BE2C (cell line): ENCODE measurements around the gene SPTLC2. TPM values are rescaled to one million over a fixed set of nuclear protein-coding genes. Genes with fewer than 3 reads are reported as not detected.
A peak's percentile ranks its signal among the peaks of the same experiment; 100 is the strongest.
"Not testable (repeated sequence)": the region's sequence is repeated elsewhere in the genome, so short reads cannot be mapped to it uniquely, and the experiment has no call there.

Source experiments
- DNase-seq: peaks from one replicate; pipeline ENCODE4 v3.0.0-alpha.2; 2020
- H3K27me3 ChIP-seq: fragments of 250-450 bp; sonication (Bioruptor Pico); 2 replicates; pipeline ENCODE4 v1.5.1; 2020; ENCODE audit warnings: mild to moderate bottlenecking
- H3K36me3 ChIP-seq: fragments of 250-450 bp; sonication (Bioruptor Pico); 2 replicates; pipeline ENCODE4 v1.5.1; 2020; ENCODE audit warnings: mild to moderate bottlenecking
- H3K4me1 ChIP-seq: fragments of 250-450 bp; sonication (Bioruptor Pico); 2 replicates; pipeline ENCODE4 v1.5.1; 2020
- H3K4me3 ChIP-seq: 2 replicates; pipeline ENCODE4 v1.5.1; 2011; ENCODE audit warnings: low read depth, low read length
- H3K9me3 ChIP-seq: fragments of 250-450 bp; sonication (Bioruptor Pico); 2 replicates; pipeline ENCODE4 v1.5.1; 2020
- polyA plus RNA-seq: library from polyadenylated mRNA; unstranded; fragments of >200 nt; gene quantifications from one replicate; pipeline ENCODE4 v1.2.1, GENCODE V29; 2012; ENCODE audit warnings: low read depth, missing spikeins; ENCODE audit not compliant: insufficient read length, insufficient read depth
- TF ChIP-seq, protein P1 (sequence below): IDR thresholded peaks from 2 replicates; pipeline ENCODE4 v1.5.1; 2012; ENCODE audit warnings: mild to moderate bottlenecking, low read depth, low read length

SPTLC2 gene, protein sequence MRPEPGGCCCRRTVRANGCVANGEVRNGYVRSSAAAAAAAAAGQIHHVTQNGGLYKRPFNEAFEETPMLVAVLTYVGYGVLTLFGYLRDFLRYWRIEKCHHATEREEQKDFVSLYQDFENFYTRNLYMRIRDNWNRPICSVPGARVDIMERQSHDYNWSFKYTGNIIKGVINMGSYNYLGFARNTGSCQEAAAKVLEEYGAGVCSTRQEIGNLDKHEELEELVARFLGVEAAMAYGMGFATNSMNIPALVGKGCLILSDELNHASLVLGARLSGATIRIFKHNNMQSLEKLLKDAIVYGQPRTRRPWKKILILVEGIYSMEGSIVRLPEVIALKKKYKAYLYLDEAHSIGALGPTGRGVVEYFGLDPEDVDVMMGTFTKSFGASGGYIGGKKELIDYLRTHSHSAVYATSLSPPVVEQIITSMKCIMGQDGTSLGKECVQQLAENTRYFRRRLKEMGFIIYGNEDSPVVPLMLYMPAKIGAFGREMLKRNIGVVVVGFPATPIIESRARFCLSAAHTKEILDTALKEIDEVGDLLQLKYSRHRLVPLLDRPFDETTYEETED
- polyA plus RNA-seq: 7.8 TPM

DNA sequence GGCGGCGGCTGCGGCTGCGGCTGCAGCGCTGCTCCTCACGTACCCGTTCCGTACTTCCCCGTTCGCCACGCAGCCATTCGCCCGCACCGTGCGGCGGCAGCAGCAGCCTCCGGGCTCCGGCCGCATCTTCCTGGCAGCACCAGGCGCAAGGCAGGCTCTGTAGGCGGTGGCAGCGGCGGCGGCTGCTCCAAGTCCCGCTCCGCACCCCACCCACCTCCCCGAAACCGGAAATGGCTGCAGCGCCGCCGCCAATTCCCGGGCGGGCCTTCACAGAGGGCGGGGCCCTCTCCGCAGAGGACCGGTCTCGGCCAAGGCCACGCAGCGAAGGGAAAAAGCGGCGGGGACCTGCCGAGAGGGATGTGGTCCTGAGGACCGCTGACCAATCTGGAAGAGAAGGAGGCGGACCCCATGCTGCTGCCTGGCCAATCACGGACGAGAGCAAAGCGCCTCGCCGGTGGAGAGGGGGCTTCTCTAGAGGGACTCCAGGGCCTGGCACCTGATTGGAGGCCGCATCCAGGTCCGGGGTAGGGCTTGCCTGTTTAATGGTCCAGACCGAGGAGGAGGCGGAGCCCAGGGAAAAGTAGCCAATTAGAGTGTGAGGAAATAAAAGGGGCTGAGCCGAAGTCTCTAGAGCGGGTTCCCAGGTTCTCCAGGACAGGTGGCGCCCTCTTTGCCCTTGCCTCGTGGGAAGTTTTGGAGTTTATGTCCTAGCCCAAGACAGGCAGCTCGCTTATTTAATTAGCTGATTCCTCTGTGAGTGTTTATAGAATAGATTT is at the start of gene SPTLC2:
Gene SPTLC2, minus strand, starts transcription at position 184 of the 776 bp plus-strand sequence. Its CDS starts 58 bp downstream, at position 126.
- peak; percentile 99 for DNase-seq
- Histone ChIP-seq H3K27me3 (no peaks in the 10 kb centered on the region), H3K9me3 (no peaks in the 10 kb centered on the region), H3K4me1 (peaks cover 3% of the 10 kb centered on the region; the same call in 1 of the 2 replicates), H3K4me3 (peak within 1 kb of the TSS; percentile 96), H3K36me3 (no peaks in the 10 kb centered on the region)
- TF ChIP-seq, protein P1, sequence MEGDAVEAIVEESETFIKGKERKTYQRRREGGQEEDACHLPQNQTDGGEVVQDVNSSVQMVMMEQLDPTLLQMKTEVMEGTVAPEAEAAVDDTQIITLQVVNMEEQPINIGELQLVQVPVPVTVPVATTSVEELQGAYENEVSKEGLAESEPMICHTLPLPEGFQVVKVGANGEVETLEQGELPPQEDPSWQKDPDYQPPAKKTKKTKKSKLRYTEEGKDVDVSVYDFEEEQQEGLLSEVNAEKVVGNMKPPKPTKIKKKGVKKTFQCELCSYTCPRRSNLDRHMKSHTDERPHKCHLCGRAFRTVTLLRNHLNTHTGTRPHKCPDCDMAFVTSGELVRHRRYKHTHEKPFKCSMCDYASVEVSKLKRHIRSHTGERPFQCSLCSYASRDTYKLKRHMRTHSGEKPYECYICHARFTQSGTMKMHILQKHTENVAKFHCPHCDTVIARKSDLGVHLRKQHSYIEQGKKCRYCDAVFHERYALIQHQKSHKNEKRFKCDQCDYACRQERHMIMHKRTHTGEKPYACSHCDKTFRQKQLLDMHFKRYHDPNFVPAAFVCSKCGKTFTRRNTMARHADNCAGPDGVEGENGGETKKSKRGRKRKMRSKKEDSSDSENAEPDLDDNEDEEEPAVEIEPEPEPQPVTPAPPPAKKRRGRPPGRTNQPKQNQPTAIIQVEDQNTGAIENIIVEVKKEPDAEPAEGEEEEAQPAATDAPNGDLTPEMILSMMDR: peak; percentile 35

DNA sequence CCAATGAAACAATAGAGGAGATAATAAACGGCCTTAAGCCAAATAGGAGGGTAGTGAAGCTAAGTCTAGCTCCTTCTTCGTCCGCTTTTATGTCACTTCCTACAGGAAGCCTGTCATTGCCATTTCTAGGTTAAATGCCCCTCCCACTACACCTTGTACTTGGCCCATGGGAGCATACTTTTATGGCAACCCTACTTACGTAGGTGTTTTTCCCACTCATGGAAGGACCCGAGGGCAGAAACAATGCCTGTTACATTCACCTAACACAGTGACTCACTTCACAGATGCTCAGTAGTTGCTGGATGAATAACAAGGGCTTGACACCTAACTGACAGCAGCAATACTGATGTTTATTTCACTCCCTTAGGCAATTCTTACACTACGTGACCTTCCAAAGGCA is 46.9 kb upstream of the SPTLC2 start:
- TF ChIP-seq, protein P1: no peak
- Histone ChIP-seq H3K4me3 (no peak overlapping the region), H3K36me3 (no peaks in the 10 kb centered on the region), H3K4me1 (peaks cover 5% of the 10 kb centered on the region; the same call in 1 of the 2 replicates), H3K27me3 (no peaks in the 10 kb centered on the region), H3K9me3 (no peaks in the 10 kb centered on the region)
- DNase-seq: no peak

DNA sequence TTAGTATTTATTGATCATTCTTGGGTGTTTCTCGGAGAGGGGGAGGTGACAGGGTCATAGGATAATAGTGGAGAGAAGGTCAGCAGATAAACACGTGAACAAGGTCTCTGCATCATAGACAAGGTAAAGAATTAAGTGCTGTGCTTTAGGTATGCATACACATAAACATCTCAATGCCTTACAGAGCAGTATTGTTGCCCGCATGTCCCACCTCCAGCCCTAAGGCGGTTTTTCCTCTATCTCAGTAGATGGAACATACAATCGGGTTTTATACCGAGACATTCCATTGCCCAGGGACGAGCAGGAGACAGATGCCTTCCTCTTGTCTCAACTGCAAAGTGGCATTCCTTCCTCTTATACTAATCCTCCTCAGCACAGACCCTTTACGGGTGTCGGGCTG is 45.1 kb upstream of the SPTLC2 start:
- not testable (repeated sequence) for H3K36me3 ChIP-seq, H3K9me3 ChIP-seq, H3K4me1 ChIP-seq, DNase-seq, H3K27me3 ChIP-seq, H3K4me3 ChIP-seq

- DNase-seq: peak; percentile 44
- H3K27me3 ChIP-seq: no peaks in the 10 kb centered on the region
- no peaks in the 10 kb centered on the region for H3K36me3 ChIP-seq
- no peaks in the 10 kb centered on the region for H3K9me3 ChIP-seq
- TF ChIP-seq, protein P1: no peak
- peaks cover 5% of the 10 kb centered on the region; the same call in 1 of the 2 replicates for H3K4me1 ChIP-seq
- H3K4me3 ChIP-seq: peak overlapping the region; percentile 52
Observed at GRCh38 chr14:77660754-77661153, 44.3 kb upstream of the SPTLC2 start.

GRCh38 chr14:77659831-77660230 is 43.4 kb upstream of the SPTLC2 start:
- Histone ChIP-seq H3K27me3 (no peaks in the 10 kb centered on the region), H3K4me3 (no peak overlapping the region), H3K36me3 (no peaks in the 10 kb centered on the region), H3K4me1 (peaks cover 5% of the 10 kb centered on the region; the same call in 1 of the 2 replicates), H3K9me3 (no peaks in the 10 kb centered on the region)
- TF ChIP-seq, protein P1: no peak
- DNase-seq: no peak

DNA sequence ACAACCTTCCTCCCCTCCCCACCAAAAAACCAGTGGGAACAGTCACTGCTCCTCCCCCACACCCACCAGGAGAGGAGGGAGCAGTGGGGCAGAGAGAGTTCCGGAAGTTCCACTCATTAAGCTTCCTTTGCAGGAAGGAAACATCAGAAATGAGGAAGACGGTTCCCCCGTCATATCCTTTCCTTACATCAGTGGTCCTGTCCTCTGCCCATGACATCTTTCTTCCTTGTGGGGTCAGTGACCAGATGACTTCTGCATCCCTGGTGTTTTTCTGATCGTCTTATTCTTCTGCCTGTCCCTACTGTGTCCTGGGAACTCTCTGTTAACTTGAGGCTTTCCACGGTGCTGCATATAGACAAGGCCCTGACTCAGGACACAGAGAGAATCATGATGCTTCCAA is 40.8 kb upstream of the SPTLC2 start:
- Histone ChIP-seq H3K9me3 (no peaks in the 10 kb centered on the region), H3K27me3 (no peaks in the 10 kb centered on the region), H3K36me3 (no peaks in the 10 kb centered on the region), H3K4me3 (no peak overlapping the region), H3K4me1 (peaks cover 5% of the 10 kb centered on the region; the same call in 1 of the 2 replicates)
- DNase-seq: no peak
- TF ChIP-seq, protein P1: no peak
